Measurements from ENCODE around the gene PNPO.

Gene PNPO

GRCh38 chr17:47966079-47966519 is 24.7 kb downstream of the PNPO start:
- DNase-seq (ENCODE audit: low read depth) = no peak
- no peak overlapping the region for H3K4me3 ChIP-seq (ENCODE audit: low read depth, low read length)
- TF ChIP-seq, protein P1, sequence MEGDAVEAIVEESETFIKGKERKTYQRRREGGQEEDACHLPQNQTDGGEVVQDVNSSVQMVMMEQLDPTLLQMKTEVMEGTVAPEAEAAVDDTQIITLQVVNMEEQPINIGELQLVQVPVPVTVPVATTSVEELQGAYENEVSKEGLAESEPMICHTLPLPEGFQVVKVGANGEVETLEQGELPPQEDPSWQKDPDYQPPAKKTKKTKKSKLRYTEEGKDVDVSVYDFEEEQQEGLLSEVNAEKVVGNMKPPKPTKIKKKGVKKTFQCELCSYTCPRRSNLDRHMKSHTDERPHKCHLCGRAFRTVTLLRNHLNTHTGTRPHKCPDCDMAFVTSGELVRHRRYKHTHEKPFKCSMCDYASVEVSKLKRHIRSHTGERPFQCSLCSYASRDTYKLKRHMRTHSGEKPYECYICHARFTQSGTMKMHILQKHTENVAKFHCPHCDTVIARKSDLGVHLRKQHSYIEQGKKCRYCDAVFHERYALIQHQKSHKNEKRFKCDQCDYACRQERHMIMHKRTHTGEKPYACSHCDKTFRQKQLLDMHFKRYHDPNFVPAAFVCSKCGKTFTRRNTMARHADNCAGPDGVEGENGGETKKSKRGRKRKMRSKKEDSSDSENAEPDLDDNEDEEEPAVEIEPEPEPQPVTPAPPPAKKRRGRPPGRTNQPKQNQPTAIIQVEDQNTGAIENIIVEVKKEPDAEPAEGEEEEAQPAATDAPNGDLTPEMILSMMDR (IDR thresholded peaks at IDR 0.05; ENCODE audit: insufficient read depth, low read depth, low read length, missing control alignments) = no peak

DNA sequence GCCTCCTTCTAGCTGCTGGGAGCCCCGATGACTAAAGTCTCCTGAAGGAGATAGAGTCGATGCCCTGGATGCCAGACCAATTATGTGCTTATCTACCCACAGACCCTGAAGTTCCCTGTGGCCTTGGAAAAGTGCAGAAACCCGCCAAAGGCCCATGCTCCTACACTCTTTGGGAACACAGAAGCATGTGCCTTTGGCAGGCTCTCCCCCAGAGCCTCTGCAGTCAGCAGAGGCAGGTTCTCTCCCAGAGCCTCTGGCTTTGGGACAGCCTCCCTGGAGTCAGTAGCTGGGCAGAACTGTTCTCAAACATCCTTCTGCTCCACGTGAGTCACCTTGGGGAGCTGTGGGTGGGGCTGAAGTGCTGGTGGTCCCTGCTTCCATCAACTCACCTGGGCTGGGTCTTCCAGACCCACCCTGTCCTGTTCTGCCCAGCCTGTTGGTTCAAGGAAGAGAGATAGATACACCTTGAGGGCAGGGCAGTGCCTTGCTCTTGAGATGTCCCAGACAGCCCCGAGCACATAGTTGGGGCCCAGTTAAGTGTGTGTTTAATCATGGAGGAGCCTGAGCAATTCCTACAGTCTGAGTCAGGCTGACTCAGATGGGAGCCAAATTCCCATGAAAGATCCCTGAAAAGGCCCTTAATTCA is 26.4 kb downstream of the PNPO start:
- no peak overlapping the region for H3K4me3 ChIP-seq (ENCODE audit: low read depth, low read length)
- TF ChIP-seq, protein P1 (IDR thresholded peaks at IDR 0.05; ENCODE audit: insufficient read depth, low read depth, low read length, missing control alignments) = no peak
- DNase-seq (ENCODE audit: low read depth) = no peak

GRCh38 chr17:47968836-47969235 is 27.5 kb downstream of the PNPO start:
- DNase-seq (ENCODE audit: low read depth) = no peak
- TF ChIP-seq, protein P1 (IDR thresholded peaks at IDR 0.05; ENCODE audit: insufficient read depth, low read depth, low read length, missing control alignments) = no peak
- no peak overlapping the region for H3K4me3 ChIP-seq (ENCODE audit: low read depth, low read length)

- DNase-seq (ENCODE audit: low read depth) = no peak
- TF ChIP-seq, protein P1 (IDR thresholded peaks at IDR 0.05; ENCODE audit: insufficient read depth, low read depth, low read length, missing control alignments) = no peak
- peak overlapping the region; percentile 34 for H3K4me3 ChIP-seq (ENCODE audit: low read depth, low read length)
Observed at GRCh38 chr17:47969930-47970724, 28.8 kb downstream of the PNPO start.

DNA sequence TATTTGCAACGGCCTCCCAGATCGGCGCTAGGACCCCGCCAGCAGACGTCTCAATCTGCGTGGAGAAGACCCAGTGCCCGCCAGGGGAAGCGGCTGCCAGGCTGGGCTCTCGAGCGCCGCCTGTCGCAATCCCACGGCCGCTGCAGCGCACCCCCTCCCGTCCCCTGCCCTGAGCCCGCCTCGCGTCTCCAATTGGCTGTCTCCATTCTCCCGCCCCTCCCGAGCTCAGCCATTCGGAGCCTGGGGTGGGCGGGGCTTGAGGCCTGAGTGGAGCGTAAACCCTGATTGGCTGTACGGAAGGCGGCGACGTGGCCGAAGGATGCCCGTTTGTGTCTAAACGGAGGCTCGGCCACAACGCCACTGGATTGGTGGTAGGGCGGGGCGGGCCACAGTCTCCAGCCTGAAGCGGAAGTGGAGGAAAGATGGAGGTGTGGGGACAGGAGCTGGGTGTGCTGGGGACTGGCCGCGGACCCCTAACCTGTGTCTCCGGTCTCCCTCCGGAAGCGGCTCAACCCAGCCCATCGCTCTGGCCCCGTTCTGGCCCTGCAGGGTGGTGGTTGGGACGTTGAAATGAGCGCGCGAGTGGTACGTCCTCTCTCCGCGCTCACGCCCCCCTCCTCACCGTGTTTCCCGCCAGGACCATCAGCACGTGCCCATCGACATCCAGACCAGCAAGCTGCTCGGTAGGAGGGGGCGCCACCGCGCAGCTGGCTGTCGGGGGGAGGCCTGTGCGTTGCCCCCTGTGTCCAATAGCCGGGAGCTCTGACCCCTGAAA is 29.5 kb downstream of the PNPO start, which contains the start of gene CDK5RAP3:
CDK5RAP3 (plus strand) TSS at position 389 of the 775 bp plus-strand sequence; CDS start at position 423, 34 bp downstream.
- peak within 1 kb of the TSS; percentile 75 for H3K4me3 ChIP-seq (ENCODE audit: low read depth, low read length)
- TF ChIP-seq, protein P1 (IDR thresholded peaks at IDR 0.05; ENCODE audit: insufficient read depth, low read depth, low read length, missing control alignments) = peak; percentile 97
- DNase-seq (ENCODE audit: low read depth) = peak; percentile 100

- no peak for DNase-seq (ENCODE audit: low read depth)
- TF ChIP-seq, protein P1 (IDR thresholded peaks at IDR 0.05; ENCODE audit: insufficient read depth, low read depth, low read length, missing control alignments) = no peak
- no peak overlapping the region for H3K4me3 ChIP-seq (ENCODE audit: low read depth, low read length)
Observed at GRCh38 chr17:47973541-47973940, 32.2 kb downstream of the PNPO start.
